Prostate gland (tissue), 2 donors: ENCODE measurements around the gene SSTR3. TPM values are rescaled to one million over a fixed set of nuclear protein-coding genes. Genes with fewer than 3 reads are reported as not detected.

Experiments used
- DNase-seq: peaks from one replicate; pipeline ENCODE4 v3.0.0-alpha.2; 2019; ENCODE audit warnings: low spot score
- H3K27ac ChIP-seq, 2 donors: fragments of 200-600 bp; sonication (generic); 2 replicates each; pipeline ENCODE4 v1.5.1; 2017 to 2019
- H3K27me3 ChIP-seq: fragments of 200-600 bp; sonication (generic); replicated peaks from 2 replicates; pipeline ENCODE4 v1.5.1; 2019; ENCODE audit not compliant: insufficient read depth
- H3K36me3 ChIP-seq, 2 donors: fragments of 200-600 bp; sonication (generic); 1 replicate in 1 of 2; 2 replicates in 1 of 2; pipeline versions ENCODE4 v1.5.1 to v1.8.1; 2017 to 2019
- H3K4me1 ChIP-seq: fragments of 200-600 bp; sonication (generic); replicated peaks from 2 replicates; pipeline ENCODE4 v1.5.1; 2019
- H3K4me3 ChIP-seq, 2 donors: fragments of 200-600 bp; sonication (generic); 2 replicates each; pipeline ENCODE4 v1.5.1; 2017 to 2019
- H3K9me3 ChIP-seq: fragments of 200-600 bp; sonication (generic); 2 replicates; pipeline ENCODE4 v1.5.1; 2017
- POLR2A ChIP-seq: fragments of 450-650 bp; IDR thresholded peaks from one replicate; pipeline ENCODE4 v1.6.1; 2016; ENCODE audit warnings: antibody characterized with exemption, mild to moderate bottlenecking
- POLR2AphosphoS5 ChIP-seq: sonication (generic); formaldehyde crosslinking; IDR thresholded peaks from one replicate; pipeline ENCODE4 v1.6.1; 2017; ENCODE audit warnings: antibody characterized with exemption
- WGBS: methylation state at CpG from one replicate; pipeline ENCODE4 v1.1.5; 2018; 5-methylcytosine and 5-hydroxymethylcytosine counted together
- intact Hi-C: fragments of 100-400 bp; cut with DNase I; formaldehyde crosslinking; loops from one replicate; pipeline ENCODE4 v1.14.2; 2022
- total RNA-seq, 2 donors: library from RNA; depleted of rRNA; stranded (reverse); fragments of >200 nt; gene quantifications; one replicate each; pipeline ENCODE4 v1.1.0, GENCODE V29; 2016
- TF ChIP-seq, protein P1 (sequence below), 4 experiments: fragments of 200-600 bp in 2 of 4; fragments of 450-650 bp in 2 of 4; sonication (generic) in 2 of 4; IDR thresholded peaks; 1 replicate in 3 of 4; 2 replicates in 1 of 4; pipeline ENCODE4 v1.5.1; 2016 to 2019; ENCODE audit warnings: antibody characterized with exemption in 4 of 4, mild to moderate bottlenecking in 2 of 4, moderate library complexity in 2 of 4

The SSTR3 gene
- total RNA-seq, 2 donors from 2014 or later = 46.4 TPM; not detected in 1

DNA sequence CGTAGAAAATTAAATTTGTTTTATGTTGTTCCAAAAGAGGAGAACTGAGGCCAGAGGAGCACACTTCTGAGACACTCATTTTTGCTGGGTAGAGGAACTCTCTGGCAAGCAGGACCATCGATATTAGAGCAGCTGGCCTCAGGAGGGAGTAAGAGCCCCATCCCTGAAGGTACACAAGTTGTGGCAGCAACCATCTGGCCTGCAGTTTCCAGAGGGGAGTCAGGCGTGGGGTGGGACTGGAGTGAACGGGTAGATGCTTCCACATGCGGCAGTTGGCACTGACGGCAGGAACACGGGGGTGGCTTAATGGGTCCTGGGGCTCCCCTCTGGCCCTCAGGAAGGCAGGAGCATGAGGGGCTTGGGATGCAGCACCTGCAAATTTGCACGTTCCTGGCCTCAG, 13.2 kb upstream of the SSTR3 start:
- H3K27ac ChIP-seq = no peak overlapping the region
- no peaks in the 10 kb centered on the region for H3K27me3 ChIP-seq
- H3K4me1 ChIP-seq = no peaks in the 10 kb centered on the region
- 67% methylated on average over 8 of the region's 8 CpGs for WGBS
- DNase-seq = no peak
- no peak overlapping the region for H3K4me3 ChIP-seq
- H3K9me3 ChIP-seq = no peaks in the 10 kb centered on the region
- intact Hi-C loops = no loop called here
- TF ChIP-seq, protein P1, sequence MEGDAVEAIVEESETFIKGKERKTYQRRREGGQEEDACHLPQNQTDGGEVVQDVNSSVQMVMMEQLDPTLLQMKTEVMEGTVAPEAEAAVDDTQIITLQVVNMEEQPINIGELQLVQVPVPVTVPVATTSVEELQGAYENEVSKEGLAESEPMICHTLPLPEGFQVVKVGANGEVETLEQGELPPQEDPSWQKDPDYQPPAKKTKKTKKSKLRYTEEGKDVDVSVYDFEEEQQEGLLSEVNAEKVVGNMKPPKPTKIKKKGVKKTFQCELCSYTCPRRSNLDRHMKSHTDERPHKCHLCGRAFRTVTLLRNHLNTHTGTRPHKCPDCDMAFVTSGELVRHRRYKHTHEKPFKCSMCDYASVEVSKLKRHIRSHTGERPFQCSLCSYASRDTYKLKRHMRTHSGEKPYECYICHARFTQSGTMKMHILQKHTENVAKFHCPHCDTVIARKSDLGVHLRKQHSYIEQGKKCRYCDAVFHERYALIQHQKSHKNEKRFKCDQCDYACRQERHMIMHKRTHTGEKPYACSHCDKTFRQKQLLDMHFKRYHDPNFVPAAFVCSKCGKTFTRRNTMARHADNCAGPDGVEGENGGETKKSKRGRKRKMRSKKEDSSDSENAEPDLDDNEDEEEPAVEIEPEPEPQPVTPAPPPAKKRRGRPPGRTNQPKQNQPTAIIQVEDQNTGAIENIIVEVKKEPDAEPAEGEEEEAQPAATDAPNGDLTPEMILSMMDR (IDR thresholded peaks at IDR 0.05) = no peak
- TF ChIP-seq POLR2A = no peak
- no peak for TF ChIP-seq POLR2AphosphoS5
- no peaks in the 10 kb centered on the region for H3K36me3 ChIP-seq

DNA sequence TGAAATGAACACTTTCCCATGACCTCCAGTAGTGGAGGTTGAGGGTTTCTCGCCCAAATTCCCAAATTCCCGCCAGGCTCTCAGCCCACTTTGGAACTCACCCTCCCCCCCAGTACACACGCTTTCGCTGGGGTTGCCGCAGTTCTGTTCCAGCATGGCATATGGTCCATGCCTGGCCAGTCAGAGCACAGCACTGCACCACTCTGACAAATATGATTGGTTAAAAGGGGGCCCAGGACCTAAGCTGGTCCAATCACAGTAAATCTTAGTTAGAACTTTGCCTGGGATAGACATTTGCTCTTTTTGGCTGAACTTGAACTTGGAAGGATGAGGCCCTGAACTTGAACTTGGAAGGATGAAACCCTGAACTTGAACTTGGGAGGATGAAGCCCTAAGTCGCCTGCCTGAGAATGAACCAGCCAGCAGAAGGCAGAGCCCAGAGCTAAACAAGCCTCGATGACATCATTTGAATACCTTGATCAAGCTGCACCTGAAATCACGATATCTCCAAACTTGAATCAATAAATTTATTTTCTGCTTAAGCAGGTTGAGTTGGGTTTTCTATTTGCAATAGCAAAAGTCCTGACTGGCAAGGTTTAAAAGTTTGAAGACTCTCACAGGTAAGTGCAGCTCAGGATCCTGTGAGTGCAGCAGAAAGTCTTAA, 12.6 kb upstream of the SSTR3 start:
- DNase-seq = no peak
- TF ChIP-seq, protein P1 (IDR thresholded peaks at IDR 0.05) = no peak
- TF ChIP-seq POLR2AphosphoS5 (no peak), POLR2A (no peak)
- WGBS = 64% methylated on average over 8 of the region's 8 CpGs
- H3K27ac ChIP-seq = no peak overlapping the region
- intact Hi-C loops = no loop called here
- no peaks in the 10 kb centered on the region for H3K9me3 ChIP-seq
- no peaks in the 10 kb centered on the region for H3K36me3 ChIP-seq
- H3K4me1 ChIP-seq = no peaks in the 10 kb centered on the region
- no peak overlapping the region for H3K4me3 ChIP-seq
- no peaks in the 10 kb centered on the region for H3K27me3 ChIP-seq

DNA sequence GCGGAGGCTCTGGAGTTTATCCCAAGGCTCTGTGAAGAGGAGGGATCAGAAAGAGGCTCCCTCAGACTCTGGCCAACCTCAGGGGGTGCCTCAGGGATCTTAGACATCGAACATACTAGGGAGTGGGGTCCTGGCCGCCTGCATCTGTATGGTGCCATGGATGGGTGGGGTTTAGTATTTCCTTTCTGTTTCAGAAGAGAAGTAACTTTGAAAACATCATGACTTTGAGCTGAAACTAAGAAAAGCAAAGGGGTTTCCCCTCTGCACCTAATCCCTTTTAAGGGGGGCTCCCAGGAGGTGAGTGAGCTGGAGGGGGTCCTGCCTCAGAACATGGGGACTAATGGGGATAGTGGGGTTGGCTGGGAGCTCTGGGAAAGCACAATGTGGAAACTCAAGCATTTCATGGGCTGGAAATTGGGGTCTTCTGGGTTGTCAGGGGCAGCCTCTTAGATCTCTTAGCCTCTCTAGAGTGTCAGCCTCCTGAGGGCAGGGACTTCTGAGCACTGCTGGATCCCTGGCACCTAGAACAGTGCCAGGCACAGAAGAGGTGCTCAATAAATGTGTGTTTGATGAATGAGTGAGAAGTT, 11.8 kb upstream of the SSTR3 start:
- H3K27me3 ChIP-seq = peaks cover 4% of the 10 kb centered on the region
- no peak for DNase-seq
- no peaks in the 10 kb centered on the region for H3K4me1 ChIP-seq
- no peaks in the 10 kb centered on the region for H3K36me3 ChIP-seq
- WGBS = 83% methylated on average over 3 of the region's 3 CpGs
- no peak overlapping the region for H3K4me3 ChIP-seq
- H3K27ac ChIP-seq = no peak overlapping the region
- no peaks in the 10 kb centered on the region for H3K9me3 ChIP-seq
- TF ChIP-seq POLR2AphosphoS5 = no peak
- TF ChIP-seq, protein P1 (IDR thresholded peaks at IDR 0.05) = no peak
- intact Hi-C loops = no loop called here

DNA sequence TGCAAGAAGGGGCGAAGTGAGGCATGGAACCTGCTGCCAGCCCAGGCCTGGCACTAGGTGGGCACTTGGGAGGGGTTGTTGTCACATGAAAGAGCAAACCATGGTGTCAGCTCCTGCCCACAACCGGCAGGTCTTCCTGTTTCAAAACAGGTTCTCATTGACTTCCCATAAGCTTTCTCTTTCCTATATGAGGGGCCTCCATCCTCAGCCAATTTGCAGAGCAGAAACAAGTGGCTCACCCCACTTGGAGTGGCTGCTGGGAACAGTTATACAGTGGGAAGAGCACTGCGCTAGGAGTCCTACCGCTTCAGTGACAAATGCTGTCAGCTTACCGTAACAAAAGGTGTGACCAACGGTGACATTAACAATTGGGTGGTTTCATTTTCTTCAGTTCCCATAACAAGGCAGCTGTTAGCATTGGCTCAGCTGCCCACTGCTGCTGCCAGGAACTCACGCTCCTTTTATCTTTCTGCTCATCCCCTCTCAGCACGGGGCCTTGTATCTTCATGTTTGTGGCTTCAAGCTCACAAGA, 10.2 kb upstream of the SSTR3 start:
- TF ChIP-seq POLR2AphosphoS5 (no peak), POLR2A (no peak)
- TF ChIP-seq, protein P1 (IDR thresholded peaks at IDR 0.05) = no peak
- Histone ChIP-seq H3K4me3 (no peak overlapping the region), H3K4me1 (no peaks in the 10 kb centered on the region), H3K9me3 (no peaks in the 10 kb centered on the region), H3K27ac (no peak overlapping the region), H3K27me3 (peaks cover 4% of the 10 kb centered on the region), H3K36me3 (no peaks in the 10 kb centered on the region)
- no peak for DNase-seq
- intact Hi-C loops = no loop called here
- WGBS = 64% methylated on average over 8 of the region's 8 CpGs
